ENCODE data around the gene AGER.

The AGER gene

DNA sequence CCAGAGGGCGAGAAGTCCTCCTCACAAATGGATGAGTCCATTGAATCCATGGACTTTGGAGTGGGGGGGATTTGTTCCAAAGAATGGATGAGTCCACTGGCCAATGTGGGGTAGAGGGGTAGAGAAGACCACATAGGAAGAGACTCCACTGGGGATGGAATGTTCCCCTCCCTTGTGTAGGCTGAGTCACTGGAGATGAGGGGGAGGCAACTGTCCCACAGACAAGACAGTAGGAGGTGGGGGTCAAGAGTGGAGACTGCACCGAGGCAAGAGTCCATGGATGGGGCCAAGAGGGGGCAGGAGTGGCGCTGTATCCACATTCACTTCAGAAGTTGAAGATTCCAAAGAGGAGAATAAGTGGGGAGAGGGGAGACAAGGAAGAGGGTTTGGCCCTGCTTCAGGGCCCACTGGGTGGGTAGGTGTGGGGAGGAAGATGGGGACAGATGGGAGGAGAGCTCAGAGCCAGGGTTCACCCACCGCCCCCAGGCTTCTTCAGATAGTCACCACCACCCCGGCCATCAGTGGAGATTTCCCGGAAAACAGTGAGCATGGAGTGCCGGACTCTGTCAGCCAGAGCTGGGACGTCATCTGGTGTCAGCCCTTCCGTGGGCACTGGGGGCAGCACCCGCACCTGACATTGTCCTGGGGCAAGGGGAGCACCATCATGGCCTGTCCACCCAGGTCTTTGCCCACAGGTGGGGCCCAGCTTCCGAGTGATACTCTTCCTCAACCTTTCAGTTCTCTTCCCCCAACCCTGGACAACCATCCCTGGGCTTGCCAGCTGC, 15.1 kb downstream of the AGER start:
- DNase-seq (ENCODE audit: low read depth in 2 of 2) = no peak

DNA sequence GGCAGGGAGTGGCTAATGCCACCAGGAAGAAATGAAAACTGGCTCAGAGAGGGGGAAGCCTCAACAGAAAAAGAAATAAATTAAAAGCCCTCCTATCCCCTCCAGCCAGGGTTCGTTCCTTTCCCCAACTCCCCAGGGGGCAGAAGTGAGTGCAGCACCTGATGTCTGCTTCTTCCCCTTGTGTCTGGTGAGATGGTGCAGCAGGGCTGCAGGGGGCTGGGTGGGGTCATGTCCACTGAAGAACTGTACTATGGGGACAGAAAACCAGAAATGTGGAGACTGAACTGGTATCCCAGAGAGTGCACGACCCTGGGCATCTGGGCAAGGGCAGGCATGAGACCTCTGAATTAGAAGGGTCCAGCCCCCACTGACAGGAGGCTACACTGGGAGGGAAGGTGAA, 15.7 kb downstream of the AGER start:
- DNase-seq (ENCODE audit: low read depth in 2 of 2) = no peak

DNA sequence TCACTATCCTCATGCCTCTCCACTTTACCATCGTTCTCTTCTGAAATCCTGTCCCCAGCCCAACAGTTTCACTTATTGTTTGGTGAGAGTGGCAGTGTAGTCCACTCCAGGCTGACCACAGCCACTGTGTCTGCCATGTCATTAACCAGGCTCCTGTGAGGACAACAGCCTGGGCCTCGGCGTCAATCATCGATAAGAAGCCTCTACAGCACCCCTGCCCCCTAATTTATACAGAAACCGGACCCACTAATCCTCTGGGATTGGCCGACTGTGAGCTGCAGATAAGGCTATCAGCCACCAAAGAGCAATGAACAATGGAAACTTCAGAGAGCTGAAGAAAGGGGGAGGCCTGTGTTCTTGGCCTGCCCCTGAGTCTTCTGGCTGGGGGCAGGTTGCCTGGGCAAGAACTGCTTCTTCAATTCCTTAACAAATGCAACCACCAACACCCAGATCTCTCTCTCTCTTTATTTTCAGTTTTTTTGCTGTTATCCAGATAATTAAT, 16.2 kb downstream of the AGER start:
- DNase-seq (ENCODE audit: low read depth in 2 of 2) = no peak

DNA sequence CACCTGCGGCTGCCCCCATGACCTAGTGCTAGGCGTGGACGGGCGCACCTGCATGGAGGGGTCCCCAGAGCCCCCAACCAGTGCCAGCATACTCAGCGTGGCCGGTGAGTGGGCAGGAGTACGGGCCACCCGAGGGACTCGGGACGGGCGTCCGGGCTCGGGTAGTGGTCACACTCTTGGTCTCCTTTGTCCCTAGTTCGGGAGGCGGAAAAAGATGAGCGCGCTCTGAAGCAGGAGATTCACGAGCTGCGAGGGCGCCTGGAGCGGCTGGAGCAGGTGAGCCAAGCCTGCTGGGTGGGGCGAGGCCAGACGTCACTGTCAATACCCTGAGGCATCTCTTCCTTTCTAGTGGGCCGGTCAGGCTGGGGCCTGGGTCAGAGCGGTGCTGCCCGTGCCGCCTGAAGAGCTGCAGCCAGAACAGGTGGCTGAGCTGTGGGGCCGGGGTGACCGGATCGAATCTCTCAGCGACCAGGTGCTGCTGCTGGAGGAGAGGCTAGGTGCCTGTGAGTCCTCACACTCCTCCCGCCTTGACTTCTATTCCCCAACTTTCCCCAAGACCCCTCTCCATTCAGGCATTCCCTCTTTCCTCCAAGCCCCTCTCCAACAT, 16.8 kb downstream of the AGER start:
- no peak for DNase-seq (ENCODE audit: low read depth in 2 of 2)

DNA sequence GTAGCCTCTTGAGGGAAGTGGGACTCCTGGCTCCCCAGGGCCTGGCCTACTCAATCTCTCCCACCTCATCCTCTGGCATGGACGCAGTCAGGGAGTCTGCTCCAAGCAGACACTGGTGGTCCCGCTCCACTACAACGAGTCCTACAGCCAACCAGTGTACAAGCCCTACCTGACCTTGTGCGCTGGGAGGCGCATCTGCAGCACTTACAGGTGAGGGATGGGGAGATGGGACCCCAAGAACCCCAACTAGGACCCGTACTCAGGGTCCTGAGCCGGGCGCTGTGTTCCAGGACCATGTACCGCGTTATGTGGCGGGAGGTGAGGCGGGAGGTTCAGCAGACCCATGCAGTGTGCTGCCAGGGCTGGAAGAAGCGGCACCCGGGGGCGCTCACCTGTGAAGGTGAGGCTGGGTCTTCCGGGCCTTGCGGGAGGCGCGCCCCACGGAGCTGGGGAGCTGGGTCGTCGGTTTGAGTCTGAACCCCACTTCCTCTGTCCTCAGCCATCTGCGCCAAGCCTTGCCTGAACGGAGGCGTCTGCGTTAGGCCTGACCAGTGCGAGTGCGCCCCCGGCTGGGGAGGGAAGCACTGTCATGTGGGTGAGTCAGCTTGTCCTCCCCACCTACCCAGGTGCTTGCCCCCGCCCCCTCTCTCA, 17.5 kb downstream of the AGER start:
- DNase-seq (ENCODE audit: low read depth in 2 of 2) = no peak

DNA sequence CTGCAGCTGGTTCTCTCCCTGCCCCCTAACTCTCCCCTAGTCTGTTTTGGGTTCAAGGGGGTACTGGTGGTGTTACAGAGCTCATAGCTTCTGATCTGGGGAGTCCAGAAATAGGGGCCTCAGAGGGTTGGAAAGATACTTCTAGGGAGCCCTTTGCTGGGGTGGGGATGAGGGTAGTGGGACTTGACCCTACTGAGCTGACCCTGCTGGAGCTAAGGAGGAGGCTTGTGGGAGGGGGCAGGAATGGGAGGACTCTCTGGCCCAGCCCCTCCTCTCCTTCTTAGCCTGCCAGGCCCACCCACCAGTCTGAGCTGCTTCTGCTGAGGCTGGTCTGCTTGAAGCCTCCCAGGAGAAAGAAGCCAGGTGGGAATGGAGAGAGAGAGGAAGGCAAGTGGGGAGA, 19.8 kb downstream of the AGER start, which contains the start of gene EGFL8:
TSS of gene EGFL8 (plus strand) at position 301 of the 400 bp plus-strand sequence. CDS start 1,571 bp downstream, outside the sequence.
- no peak for DNase-seq (ENCODE audit: low read depth in 2 of 2)

DNA sequence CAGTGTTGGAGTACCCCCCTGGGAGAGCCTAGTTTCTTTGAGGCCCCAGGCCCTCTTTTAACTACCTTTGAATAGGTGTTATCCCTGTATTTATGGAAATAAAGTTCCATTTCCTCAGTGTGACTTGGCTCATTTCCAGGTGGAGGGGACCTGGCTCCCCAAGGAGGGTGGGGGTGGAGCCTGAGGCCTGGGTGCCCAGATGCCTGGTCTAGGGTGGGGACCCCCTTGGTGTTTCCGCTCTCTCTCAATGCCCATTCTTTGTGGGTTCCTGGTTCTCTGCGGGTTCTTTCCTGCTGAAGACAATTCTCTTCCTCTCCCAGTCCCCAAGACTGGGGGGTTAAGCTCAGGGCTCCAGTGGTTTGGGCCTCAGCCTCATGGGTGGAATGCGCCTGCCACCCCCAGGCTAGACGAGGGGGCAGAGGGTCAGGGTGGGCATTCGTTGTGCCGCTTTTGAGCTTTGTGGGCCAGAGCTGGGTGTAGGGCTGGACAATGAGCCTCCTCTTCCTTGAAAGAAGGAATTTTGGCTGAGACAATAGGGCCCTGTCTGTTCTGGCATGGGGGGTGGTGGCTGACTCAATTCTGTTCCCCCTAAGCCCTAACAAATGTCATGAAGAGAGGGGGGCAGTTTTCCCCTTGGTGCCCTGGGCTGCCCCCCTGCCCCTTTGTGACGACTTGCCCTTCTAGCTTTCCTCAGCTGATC, 20.3 kb downstream of the AGER start:
- DNase-seq (ENCODE audit: low read depth in 2 of 2) = no peak

DNA sequence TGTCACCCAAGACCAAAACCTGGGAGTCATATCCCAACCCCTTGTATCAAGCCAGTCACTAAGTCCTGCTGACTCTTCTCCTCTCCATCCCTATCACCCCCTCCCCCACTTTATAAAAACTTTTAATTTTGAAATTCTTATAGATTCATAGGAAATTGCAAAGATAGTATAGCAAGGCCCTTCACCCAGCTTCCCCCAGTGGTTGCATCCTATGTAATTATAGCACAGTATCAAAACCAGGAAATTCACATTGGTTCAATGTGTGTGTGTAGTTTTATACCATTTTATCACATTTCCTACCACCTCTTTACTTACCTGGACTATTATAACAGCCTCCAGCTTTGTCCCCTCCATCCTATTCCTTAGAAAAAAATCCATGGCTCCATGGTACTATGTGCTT, 26.0 kb downstream of the AGER start:
- DNase-seq (ENCODE audit: low read depth in 2 of 2) = no peak

DNA sequence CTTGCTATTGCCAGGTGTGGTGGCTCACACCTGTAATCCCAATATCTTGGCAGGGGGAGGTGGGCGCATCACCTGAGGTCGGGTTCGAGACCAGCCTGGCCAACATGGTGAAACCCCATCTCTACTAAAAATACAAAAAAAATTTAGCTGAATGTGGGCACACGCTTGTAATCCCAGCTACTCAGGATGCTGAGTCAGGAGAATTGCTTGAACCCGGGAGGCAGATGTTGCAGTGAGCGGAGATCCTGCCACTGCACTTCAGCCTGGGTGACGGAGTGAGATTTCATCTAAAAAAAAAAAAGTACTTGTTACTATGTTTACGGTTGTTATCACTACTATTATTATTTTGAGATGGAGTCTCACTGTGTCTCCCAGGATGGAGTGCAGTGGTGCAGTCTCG, 27.2 kb downstream of the AGER start:
- no peak for DNase-seq (ENCODE audit: low read depth in 2 of 2)

DNA sequence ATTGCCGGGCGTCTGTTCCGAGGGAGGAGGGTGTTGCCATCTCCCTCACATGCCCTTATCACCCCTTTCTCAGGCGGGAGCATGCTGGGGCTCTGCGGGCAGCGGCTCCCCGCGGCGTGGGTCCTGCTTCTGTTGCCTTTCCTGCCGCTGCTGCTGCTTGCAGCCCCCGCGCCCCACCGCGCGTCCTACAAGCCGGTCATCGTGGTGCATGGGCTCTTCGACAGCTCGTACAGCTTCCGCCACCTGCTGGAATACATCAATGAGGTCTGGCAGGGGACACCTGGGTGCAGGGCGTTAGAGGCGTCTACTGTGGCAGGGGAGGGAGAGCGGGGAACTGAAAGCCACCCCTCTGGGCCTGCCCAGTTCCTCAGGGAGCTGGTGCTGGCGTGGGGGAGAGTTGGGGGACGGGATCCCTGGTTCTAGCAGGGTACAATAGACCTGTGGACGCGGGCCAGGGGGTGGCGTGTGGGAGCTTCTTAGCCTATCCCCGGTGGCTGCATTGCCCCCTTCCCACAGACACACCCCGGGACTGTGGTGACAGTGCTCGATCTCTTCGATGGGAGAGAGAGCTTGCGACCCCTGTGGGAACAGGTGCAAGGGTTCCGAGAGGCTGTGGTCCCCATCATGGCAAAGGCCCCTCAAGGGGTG, 29.4 kb downstream of the AGER start:
- no peak for DNase-seq (ENCODE audit: low read depth in 2 of 2)

DNA sequence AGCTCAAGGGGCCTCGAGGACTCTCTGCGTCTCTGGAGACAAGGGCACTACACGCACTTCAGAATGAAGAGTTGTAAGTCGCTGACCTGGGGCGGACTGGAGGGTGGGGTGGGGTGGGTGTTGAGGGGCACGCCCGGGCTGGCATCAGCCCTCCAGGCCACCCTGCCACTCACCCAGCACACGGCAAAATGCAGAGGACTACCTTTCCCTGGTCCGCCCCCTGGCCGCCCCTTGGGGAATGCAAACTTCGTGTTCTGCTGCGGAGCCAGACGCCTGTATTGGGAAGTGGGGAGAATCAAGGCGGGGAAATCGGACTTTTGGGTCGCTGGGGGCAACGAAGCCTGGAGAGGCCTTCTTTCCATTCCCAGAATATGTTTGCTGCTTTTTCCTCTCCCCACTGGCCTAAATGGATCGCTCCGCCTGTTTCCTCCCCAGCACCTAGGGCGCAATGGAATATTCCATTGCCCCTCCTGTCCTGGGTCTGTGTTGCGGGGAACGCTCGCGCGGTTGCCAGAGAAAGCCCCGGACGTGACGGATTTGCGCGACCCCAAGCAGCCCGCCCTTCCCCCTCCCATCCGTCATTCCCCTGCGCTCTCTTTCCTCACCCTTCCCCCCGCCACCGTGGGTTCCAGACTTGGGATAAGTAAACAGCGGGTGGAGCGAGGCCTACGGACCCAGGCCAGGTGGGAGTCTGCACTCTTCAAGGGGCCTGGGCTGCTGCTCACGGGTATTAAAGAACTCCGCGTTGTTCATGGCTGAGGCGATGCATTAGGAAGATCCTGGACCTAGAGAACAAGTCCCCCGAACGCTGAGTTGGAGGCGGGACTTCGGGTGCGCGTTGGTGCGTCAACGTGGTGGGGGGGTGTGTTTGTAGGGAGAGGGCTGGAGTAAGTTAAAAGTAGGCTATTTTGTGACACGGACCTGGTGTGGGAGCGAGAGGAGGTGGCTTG, 30.2 kb downstream of the AGER start, which contains the start of gene PPT2:
TSS of gene PPT2 (plus strand) at position 578 of the 950 bp plus-strand sequence. CDS start 454 bp downstream, outside the sequence.
- DNase-seq (ENCODE audit: low read depth in 2 of 2) = peak; percentile 88

DNA sequence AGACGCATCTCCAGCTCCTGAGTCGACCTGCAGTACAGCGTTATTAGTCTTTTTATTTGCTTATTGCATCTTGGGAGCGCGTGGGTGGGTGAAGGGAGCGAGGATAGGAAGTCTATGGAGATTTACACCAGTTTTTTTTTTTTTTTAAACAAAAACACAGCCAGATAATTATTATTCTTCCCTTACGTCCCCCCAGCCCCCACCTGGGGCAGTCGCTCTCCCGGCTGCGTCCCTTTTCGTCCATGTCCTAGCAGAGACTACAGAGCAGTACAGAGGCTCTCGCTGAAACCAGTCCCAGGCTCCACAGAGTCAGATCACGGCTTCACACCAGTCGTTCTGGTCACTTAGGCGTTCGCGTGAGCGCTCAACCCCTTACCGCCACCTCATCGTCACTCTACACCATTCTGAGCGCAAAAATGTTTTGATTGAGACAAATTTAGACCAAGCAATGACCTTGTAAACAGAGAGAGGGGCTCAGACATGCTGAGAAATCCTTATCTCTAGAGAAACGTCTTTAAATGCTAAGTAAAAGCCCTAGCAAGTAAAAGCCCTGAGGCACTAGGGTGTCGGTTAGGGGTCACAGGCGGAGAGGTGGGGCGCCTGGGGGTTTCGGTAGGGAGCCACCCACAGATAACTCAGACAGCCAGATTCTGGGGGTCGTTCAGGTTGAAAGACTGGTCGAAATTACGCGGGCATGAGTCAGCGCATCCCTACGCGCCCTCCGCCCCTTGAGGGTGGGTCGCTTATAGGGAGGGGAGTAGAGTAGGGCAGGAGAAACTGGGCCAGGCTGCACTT, 31.1 kb downstream of the AGER start:
- no peak for DNase-seq (ENCODE audit: low read depth in 2 of 2)

DNA sequence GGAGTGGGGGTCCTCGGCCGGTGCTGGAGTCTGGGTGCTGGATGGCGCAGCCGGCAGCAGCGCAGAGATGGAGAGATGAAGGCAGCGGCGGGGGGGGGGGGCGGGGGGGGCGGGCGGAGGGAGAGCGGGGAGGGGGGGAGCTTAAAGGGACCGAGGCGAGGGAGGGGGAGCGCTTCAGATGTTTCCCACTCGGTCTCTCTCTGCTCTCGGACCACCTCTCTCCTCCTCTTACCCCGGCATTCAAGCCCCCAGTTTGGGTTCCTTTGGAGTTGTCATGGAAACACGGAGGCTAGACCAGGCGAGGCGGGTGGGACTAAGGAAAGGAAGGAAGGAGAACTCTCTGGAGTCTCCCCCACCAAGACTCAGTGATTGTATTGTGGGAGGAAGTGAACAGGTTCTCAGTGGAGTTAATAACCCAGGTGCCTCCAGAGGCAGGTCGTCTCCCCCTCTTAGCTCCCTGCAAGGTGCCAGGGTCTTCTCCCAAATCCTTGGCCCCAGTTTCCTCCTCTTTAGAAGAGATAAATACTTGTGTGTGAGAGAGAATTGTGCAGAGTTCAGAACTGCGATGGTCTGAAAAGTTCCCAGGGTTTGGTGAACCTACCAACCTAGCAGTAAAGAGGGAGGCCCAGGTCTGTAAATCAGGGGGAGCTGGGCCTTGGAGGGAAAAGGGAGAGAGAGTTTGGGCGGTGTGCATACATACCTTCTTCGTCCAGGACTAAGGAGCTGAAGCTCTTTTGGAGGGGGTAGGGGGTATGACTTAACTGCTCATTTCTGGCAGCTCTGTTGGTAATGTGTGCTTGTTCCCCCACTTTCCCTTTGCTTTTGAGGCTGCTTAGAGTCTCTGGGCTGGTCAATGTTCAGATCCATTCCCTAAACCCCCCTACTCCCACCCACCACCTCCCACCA, 31.9 kb downstream of the AGER start, which contains the start of gene PRRT1:
TSS of gene PRRT1 (minus strand) at position 77 of the 906 bp plus-strand sequence. CDS start 112 bp downstream, outside the sequence.
- no peak for DNase-seq (ENCODE audit: low read depth in 2 of 2)

DNA sequence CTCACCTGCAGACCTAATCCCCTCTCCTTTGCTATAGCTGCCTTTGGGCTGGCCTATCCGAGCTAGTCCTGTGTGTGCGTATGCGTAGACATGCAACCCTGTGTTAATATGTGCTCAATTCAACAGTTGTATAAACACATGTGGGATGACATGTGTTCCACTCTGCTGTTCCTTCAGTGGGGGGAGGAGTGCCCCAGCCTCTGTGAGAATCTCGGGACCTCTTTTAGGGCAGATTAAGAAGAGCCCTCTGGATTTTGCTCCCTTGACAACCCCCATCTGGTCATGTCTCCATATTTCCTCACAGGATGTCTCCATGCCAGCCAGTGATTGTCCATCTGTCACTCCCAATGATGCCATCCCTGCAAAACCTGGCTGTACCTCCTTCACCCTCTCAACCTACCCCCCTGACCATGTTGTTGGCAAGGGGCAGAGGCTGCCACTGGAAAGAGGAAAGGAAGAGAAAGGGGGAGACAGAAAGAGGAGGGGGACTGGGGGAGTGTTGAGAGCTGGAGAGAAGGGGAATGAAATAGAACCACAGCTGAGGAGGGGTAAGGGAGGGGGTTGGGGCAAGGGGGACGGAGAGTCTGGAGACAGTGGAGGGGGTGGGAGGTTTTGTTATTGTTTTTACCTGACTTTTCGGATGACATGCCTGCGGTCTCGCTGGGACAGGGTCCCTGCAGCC, 32.7 kb downstream of the AGER start:
- no peak for DNase-seq (ENCODE audit: low read depth in 2 of 2)

DNA sequence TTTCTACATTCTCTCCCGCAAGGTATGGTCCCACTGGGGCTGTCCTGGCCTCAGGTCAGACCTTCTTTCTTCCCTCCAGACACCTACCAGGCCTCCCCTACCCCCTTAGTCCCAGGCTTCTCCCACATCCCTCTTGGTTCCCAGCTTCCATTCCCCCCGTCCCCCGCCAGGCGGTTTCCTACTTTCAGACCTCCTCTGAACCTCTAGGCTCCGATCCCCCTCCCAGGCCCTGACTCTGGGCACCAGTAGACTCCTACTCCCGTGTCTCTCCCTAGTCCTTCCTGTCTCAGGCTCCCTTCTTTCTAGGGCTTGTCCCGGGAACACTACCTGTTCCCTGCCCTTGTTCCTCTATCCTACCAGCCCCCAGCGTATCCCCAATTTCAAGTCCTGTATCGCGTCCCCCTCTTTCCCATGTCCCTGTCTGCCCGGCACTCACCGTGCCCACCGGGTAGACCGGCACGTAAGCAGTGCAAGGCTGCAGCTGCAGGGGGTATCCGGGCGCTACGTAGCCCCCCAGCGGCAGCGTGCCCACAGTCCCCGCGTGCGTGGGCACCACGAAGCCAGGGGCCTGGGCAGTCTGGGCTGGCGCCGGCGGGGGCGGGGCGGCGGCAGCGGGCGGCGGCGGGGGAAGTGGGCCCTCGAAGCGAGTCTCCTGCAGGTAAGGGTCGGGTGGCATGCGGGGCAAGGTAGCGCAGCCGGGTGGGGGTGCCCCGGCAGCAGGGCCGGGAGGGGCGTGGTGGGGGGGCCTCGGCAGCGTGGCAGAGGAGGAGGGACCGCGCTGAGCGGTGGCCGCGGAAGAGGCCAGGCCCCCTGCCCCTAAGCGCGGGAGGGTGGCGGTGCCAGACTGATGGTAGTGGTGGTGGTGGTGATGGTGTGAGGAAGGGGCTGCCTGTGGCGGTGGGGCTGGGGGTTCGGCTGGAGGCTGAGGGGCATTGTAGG, 33.9 kb downstream of the AGER start:
- DNase-seq (ENCODE audit: low read depth in 2 of 2) = no peak

DNA sequence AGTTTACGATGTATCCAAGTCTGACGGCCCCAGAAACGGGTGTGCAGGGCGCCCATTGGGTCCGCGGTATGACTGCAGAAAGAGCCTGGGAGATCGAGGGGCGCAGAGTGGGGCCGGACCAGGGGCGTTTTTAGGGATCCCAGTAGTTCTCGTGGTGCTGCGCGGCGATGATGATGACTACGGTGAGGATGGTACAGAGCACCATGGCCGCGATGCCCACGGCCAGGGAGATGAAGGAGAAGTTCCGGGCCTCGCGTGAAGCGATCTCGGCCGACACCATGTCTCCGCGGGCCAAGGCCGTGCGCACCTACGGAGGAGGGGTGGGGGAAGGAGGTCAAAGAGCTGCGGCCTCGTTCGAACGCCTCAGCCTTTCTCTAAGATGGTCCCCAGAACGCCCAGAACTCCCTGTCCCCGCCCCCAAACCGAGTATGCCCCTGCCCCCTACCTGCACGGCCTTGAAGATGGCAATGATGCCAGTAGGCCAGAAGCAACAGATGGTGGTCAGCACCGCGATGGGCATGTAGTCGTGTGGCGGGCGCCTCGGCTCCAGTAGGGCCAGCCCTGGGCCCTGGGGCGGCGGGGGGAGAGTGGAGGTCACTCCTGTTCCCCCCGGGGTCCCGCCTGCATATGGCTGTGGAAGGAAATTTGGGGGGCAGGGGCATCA, 34.8 kb downstream of the AGER start:
- no peak for DNase-seq (ENCODE audit: low read depth in 2 of 2)
